COLO668 (cell line): ENCODE results near the gene CXCR6.
"Not testable (repeated sequence)": the region's sequence is repeated elsewhere in the genome, so short reads cannot be mapped to it uniquely, and the experiment has no call there.

ENCODE experiments used
- DNase-seq: peaks from one replicate; lab custom pipeline; 2025; ENCODE audit not compliant: unreplicated experiment; lab: John Stamatoyannopoulos, UW

The CXCR6 gene

GRCh38 chr3:45986303-45986982 lies 43.2 kb downstream of the CXCR6 start:
- peak; percentile 71 for DNase-seq

- peak; percentile 26 for DNase-seq
Observed at GRCh38 chr3:45987368-45988291, 44.4 kb downstream of the CXCR6 start.

GRCh38 chr3:45988362-45988761 lies 45.1 kb downstream of the CXCR6 start:
- no peak for DNase-seq

GRCh38 chr3:45988804-45989203 lies 45.5 kb downstream of the CXCR6 start:
- DNase-seq, result no peak

- DNase-seq, result no peak
Observed at GRCh38 chr3:45990181-45990580, 46.9 kb downstream of the CXCR6 start.

- DNase-seq, result no peak
Observed at GRCh38 chr3:45991341-45991740, 48.1 kb downstream of the CXCR6 start.

GRCh38 chr3:45992133-45992729 lies 49.0 kb downstream of the CXCR6 start:
- DNase-seq, result no peak

- no peak for DNase-seq
Observed at GRCh38 chr3:45992821-45993221, 49.6 kb downstream of the CXCR6 start.

- no peak for DNase-seq
Observed at GRCh38 chr3:45993421-45994027, 50.3 kb downstream of the CXCR6 start.

GRCh38 chr3:45994419-45995235 lies 51.4 kb downstream of the CXCR6 start:
- peak; percentile 32 for DNase-seq

GRCh38 chr3:45995236-45996192 lies 52.2 kb downstream of the CXCR6 start, which contains the start of gene FYCO1:
FYCO1 (minus strand) TSS chr3:45995824; CDS start chr3:45984910, 10,914 bp downstream.
- peak; percentile 87 for DNase-seq

- not testable (repeated sequence) for DNase-seq
Observed at GRCh38 chr3:45997499-45997898, 54.2 kb downstream of the CXCR6 start.

- no peak for DNase-seq
Observed at GRCh38 chr3:45997942-45998341, 54.7 kb downstream of the CXCR6 start.
